ENCODE data around the gene C11orf97. TPM values are rescaled to one million over a fixed set of nuclear protein-coding genes. Genes with fewer than 3 reads are reported as not detected.

C11orf97 gene
- total and polyA plus RNA-seq, 9 of the 15 experiments (the other 6 are each of a cell fraction or from before 2014, with no cell fraction given): not detected

DNA sequence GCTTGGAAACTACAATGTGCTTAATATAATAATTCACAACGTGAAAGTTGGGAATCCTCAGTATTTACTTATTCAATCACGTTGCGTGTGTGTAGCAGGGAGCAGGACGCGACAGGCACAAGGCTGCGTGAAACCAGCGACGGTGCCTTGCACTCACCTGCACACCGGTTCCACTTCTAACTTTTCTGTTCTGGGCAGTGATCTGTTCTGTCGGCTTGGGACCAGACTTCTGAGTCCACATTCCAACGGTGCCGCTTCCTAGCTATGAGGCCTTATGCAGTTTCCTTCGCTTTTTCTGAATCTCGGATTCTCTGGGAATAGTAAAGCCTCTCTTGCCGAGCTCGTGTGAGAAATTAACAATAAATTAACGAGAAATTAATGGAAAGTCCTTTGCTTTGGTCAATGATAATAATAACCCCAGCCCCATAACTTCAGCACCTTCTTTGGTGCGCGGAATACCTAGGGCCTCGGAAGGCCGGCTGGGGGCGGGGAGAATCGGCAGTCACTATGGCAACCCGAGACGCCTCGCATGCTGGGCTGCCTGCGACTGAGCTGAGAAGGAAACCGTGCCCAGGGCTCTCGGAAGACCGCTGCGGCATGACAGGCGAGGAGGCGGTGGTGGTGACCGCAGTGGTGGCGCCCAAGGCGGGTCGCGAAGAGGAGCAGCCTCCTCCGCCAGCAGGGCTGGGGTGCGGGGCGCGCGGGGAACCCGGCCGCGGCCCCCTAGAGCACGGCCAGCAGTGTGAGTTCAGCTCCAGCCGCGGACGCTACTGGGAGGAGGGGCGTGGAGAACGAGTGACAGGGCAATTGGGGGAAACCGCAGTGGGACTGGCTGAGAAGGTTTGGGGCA, at the start of gene C11orf97 (continued):
- TF ChIP-seq, protein P1, sequence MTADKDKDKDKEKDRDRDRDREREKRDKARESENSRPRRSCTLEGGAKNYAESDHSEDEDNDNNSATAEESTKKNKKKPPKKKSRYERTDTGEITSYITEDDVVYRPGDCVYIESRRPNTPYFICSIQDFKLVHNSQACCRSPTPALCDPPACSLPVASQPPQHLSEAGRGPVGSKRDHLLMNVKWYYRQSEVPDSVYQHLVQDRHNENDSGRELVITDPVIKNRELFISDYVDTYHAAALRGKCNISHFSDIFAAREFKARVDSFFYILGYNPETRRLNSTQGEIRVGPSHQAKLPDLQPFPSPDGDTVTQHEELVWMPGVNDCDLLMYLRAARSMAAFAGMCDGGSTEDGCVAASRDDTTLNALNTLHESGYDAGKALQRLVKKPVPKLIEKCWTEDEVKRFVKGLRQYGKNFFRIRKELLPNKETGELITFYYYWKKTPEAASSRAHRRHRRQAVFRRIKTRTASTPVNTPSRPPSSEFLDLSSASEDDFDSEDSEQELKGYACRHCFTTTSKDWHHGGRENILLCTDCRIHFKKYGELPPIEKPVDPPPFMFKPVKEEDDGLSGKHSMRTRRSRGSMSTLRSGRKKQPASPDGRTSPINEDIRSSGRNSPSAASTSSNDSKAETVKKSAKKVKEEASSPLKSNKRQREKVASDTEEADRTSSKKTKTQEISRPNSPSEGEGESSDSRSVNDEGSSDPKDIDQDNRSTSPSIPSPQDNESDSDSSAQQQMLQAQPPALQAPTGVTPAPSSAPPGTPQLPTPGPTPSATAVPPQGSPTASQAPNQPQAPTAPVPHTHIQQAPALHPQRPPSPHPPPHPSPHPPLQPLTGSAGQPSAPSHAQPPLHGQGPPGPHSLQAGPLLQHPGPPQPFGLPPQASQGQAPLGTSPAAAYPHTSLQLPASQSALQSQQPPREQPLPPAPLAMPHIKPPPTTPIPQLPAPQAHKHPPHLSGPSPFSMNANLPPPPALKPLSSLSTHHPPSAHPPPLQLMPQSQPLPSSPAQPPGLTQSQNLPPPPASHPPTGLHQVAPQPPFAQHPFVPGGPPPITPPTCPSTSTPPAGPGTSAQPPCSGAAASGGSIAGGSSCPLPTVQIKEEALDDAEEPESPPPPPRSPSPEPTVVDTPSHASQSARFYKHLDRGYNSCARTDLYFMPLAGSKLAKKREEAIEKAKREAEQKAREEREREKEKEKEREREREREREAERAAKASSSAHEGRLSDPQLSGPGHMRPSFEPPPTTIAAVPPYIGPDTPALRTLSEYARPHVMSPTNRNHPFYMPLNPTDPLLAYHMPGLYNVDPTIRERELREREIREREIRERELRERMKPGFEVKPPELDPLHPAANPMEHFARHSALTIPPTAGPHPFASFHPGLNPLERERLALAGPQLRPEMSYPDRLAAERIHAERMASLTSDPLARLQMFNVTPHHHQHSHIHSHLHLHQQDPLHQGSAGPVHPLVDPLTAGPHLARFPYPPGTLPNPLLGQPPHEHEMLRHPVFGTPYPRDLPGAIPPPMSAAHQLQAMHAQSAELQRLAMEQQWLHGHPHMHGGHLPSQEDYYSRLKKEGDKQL (CRISPR knock-in tag; IDR thresholded peaks at IDR 0.05; ENCODE audit: borderline replicate concordance): no peak
- TF ChIP-seq, protein P2, sequence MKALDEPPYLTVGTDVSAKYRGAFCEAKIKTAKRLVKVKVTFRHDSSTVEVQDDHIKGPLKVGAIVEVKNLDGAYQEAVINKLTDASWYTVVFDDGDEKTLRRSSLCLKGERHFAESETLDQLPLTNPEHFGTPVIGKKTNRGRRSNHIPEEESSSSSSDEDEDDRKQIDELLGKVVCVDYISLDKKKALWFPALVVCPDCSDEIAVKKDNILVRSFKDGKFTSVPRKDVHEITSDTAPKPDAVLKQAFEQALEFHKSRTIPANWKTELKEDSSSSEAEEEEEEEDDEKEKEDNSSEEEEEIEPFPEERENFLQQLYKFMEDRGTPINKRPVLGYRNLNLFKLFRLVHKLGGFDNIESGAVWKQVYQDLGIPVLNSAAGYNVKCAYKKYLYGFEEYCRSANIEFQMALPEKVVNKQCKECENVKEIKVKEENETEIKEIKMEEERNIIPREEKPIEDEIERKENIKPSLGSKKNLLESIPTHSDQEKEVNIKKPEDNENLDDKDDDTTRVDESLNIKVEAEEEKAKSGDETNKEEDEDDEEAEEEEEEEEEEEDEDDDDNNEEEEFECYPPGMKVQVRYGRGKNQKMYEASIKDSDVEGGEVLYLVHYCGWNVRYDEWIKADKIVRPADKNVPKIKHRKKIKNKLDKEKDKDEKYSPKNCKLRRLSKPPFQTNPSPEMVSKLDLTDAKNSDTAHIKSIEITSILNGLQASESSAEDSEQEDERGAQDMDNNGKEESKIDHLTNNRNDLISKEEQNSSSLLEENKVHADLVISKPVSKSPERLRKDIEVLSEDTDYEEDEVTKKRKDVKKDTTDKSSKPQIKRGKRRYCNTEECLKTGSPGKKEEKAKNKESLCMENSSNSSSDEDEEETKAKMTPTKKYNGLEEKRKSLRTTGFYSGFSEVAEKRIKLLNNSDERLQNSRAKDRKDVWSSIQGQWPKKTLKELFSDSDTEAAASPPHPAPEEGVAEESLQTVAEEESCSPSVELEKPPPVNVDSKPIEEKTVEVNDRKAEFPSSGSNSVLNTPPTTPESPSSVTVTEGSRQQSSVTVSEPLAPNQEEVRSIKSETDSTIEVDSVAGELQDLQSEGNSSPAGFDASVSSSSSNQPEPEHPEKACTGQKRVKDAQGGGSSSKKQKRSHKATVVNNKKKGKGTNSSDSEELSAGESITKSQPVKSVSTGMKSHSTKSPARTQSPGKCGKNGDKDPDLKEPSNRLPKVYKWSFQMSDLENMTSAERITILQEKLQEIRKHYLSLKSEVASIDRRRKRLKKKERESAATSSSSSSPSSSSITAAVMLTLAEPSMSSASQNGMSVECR (CRISPR knock-in tag; IDR thresholded peaks at IDR 0.05): peak; percentile 46; the same call in 1 of the 2 replicates
- TF ChIP-seq ZNF75A (CRISPR knock-in tag; IDR thresholded peaks at IDR 0.05): no peak
- TF ChIP-seq POLR2B (IDR thresholded peaks at IDR 0.05; ENCODE audit: low read depth, partially characterized antibody): no peak
- TF ChIP-seq JUN (IDR thresholded peaks at IDR 0.05; ENCODE audit: borderline replicate concordance, low read depth, low read length): no peak
- no peak for TF ChIP-seq JUN (CRISPR knock-in tag; IDR thresholded peaks at IDR 0.05; ENCODE audit: borderline replicate concordance)
- no peak for TF ChIP-seq ZNF134 (CRISPR knock-in tag; conservative IDR thresholded peaks at IDR 0.05)
- no peak for TF ChIP-seq HNRNPUL1 (IDR thresholded peaks at IDR 0.05; ENCODE audit: low read length)
- TF ChIP-seq, protein P3, sequence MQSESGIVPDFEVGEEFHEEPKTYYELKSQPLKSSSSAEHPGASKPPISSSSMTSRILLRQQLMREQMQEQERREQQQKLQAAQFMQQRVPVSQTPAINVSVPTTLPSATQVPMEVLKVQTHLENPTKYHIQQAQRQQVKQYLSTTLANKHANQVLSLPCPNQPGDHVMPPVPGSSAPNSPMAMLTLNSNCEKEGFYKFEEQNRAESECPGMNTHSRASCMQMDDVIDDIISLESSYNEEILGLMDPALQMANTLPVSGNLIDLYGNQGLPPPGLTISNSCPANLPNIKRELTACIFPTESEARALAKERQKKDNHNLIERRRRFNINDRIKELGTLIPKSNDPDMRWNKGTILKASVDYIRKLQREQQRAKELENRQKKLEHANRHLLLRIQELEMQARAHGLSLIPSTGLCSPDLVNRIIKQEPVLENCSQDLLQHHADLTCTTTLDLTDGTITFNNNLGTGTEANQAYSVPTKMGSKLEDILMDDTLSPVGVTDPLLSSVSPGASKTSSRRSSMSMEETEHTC (IDR thresholded peaks at IDR 0.05): no peak
- no peak for TF ChIP-seq EP300 (IDR thresholded peaks at IDR 0.05; ENCODE audit: low read length)
- TF ChIP-seq ZNF311 (CRISPR knock-in tag; IDR thresholded peaks at IDR 0.05): no peak
- TF ChIP-seq HDAC1 (IDR thresholded peaks at IDR 0.05): peak in 1 of 2 experiments; percentile 39; a peak in 1 of 4 replicates
- no peak for TF ChIP-seq NR3C1 (CRISPR knock-in tag; IDR thresholded peaks at IDR 0.05)
- TF ChIP-seq, protein P4, sequence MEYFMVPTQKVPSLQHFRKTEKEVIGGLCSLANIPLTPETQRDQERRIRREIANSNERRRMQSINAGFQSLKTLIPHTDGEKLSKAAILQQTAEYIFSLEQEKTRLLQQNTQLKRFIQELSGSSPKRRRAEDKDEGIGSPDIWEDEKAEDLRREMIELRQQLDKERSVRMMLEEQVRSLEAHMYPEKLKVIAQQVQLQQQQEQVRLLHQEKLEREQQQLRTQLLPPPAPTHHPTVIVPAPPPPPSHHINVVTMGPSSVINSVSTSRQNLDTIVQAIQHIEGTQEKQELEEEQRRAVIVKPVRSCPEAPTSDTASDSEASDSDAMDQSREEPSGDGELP (CRISPR knock-in tag; IDR thresholded peaks at IDR 0.05; ENCODE audit: borderline replicate concordance): 0 out of 2 replicates have a peak, but pooled peaks have one; percentile 39
